PC-3 (cell line): ENCODE data around the gene ACER3. TPM values are rescaled to one million over a fixed set of nuclear protein-coding genes. Genes with fewer than 3 reads are reported as not detected.

Experiments
- ATAC-seq: fragments of 200-7000 bp; cut with Tn5 transposase; 2 replicates; pipeline ENCODE4 v1.9.1; 2020; ENCODE audit warnings: mild to moderate bottlenecking, moderate library complexity
- BruUV-seq: library from RNA; stranded (reverse); fragments of 400-500 nt; replicated peaks from 2 replicates; lab custom pipeline; 2021; lab: Mats Ljungman, UMichigan
- CTCF ChIA-PET: fragments of 300-600 bp; sonication (Branson Sonifier 250); formaldehyde crosslinking; loops from one replicate; lab custom pipeline; 2022; ENCODE audit warnings: antibody characterized with exemption; lab: Charles Lee
- POLR2A ChIA-PET: fragments of 300-600 bp; sonication (Branson Sonifier 250); formaldehyde crosslinking; loops from one replicate; lab custom pipeline; 2022; ENCODE audit warnings: antibody characterized with exemption; ENCODE audit not compliant: unreplicated experiment; lab: Charles Lee
- DNase-seq: peaks from one replicate; pipeline ENCODE4 v3.0.0-alpha.2; 2015
- H2AFZ ChIP-seq: fragments of 300-600 bp; sonication (generic); 2 replicates; pipeline ENCODE4 v1.6.0; 2016; ENCODE audit warnings: antibody characterized with exemption, low read length
- H3F3A ChIP-seq: fragments of 300-600 bp; sonication (generic); one replicate; pipeline ENCODE4 v1.6.0; 2017; ENCODE audit warnings: antibody characterized with exemption, low read length, control low read depth, mild to moderate bottlenecking; ENCODE audit not compliant: unreplicated experiment
- H3K27ac ChIP-seq: fragments of 300-600 bp; sonication (generic); 2 replicates; pipeline ENCODE4 v1.5.1; 2016; ENCODE audit warnings: mild to moderate bottlenecking, low read length
- H3K27me3 ChIP-seq: fragments of 300-600 bp; sonication (generic); 2 replicates; pipeline ENCODE4 v1.6.1; 2016; ENCODE audit warnings: low read length, mixed read lengths
- H3K36me3 ChIP-seq: fragments of 300-600 bp; sonication (generic); 2 replicates; pipeline ENCODE4 v1.6.1; 2016; ENCODE audit warnings: low read depth, mixed run types, low read length, mixed read lengths
- H3K4me1 ChIP-seq: fragments of 300-600 bp; sonication (generic); 2 replicates; pipeline ENCODE4 v1.5.1; 2016; ENCODE audit warnings: low read length; ENCODE audit not compliant: insufficient read depth
- H3K4me2 ChIP-seq: fragments of 300-600 bp; sonication (generic); 2 replicates; pipeline ENCODE4 v1.6.0; 2016; ENCODE audit warnings: low read length
- H3K4me3 ChIP-seq: fragments of 300-600 bp; sonication (generic); 2 replicates; pipeline ENCODE4 v1.5.1; 2016; ENCODE audit warnings: mild to moderate bottlenecking, low read length, mixed read lengths
- H3K79me2 ChIP-seq: fragments of 300-600 bp; sonication (generic); 2 replicates; pipeline ENCODE4 v1.6.1; 2017; ENCODE audit warnings: low read length, mixed read lengths
- H3K9ac ChIP-seq: fragments of 300-600 bp; sonication (generic); 2 replicates; pipeline ENCODE4 v1.6.0; 2016; ENCODE audit warnings: mild to moderate bottlenecking, low read length
- H3K9me2 ChIP-seq: fragments of 300-600 bp; sonication (generic); replicated peaks from 2 replicates; pipeline ENCODE4 v1.6.1; 2016; ENCODE audit warnings: mixed run types, low read length, mixed read lengths
- H3K9me3 ChIP-seq: fragments of 300-600 bp; sonication (generic); 2 replicates; pipeline ENCODE4 v1.6.1; 2016; ENCODE audit warnings: low read length, mixed read lengths
- H4K20me1 ChIP-seq: fragments of 300-600 bp; sonication (generic); 2 replicates; pipeline ENCODE4 v1.6.1; 2016; ENCODE audit warnings: low read length, mixed read lengths
- CTCF ChIP-seq: fragments of 300-600 bp; sonication (generic); conservative IDR thresholded peaks from 2 replicates; pipeline ENCODE4 v1.5.1; 2017; ENCODE audit warnings: antibody characterized with exemption, low read depth, mild to moderate bottlenecking, low read length
- EZH2 ChIP-seq: fragments of 300-600 bp; sonication (generic); IDR thresholded peaks from one replicate; pipeline ENCODE4 v1.6.1; 2017; ENCODE audit warnings: antibody characterized with exemption, mild to moderate bottlenecking, low read length; ENCODE audit not compliant: unreplicated experiment
- EZH2phosphoT487 ChIP-seq: fragments of 300-600 bp; sonication (generic); IDR thresholded peaks from 2 replicates; pipeline ENCODE4 v1.6.1; 2018; ENCODE audit warnings: mild to moderate bottlenecking, antibody characterized with exemption, low read length, borderline replicate concordance
- intact Hi-C: fragments of 100-400 bp; cut with micrococcal nuclease; formaldehyde crosslinking; loops from 2 replicates; pipeline ENCODE4 v1.9.0; 2023
- total RNA-seq: library from RNA; depleted of rRNA; stranded (reverse); fragments of >200 nt; gene quantifications from 2 replicates; pipeline ENCODE4 v1.2.3, GENCODE V29; 2014

ACER3 gene
- total RNA-seq, 1 experiment from 2014 or later: 17.3 TPM

DNA sequence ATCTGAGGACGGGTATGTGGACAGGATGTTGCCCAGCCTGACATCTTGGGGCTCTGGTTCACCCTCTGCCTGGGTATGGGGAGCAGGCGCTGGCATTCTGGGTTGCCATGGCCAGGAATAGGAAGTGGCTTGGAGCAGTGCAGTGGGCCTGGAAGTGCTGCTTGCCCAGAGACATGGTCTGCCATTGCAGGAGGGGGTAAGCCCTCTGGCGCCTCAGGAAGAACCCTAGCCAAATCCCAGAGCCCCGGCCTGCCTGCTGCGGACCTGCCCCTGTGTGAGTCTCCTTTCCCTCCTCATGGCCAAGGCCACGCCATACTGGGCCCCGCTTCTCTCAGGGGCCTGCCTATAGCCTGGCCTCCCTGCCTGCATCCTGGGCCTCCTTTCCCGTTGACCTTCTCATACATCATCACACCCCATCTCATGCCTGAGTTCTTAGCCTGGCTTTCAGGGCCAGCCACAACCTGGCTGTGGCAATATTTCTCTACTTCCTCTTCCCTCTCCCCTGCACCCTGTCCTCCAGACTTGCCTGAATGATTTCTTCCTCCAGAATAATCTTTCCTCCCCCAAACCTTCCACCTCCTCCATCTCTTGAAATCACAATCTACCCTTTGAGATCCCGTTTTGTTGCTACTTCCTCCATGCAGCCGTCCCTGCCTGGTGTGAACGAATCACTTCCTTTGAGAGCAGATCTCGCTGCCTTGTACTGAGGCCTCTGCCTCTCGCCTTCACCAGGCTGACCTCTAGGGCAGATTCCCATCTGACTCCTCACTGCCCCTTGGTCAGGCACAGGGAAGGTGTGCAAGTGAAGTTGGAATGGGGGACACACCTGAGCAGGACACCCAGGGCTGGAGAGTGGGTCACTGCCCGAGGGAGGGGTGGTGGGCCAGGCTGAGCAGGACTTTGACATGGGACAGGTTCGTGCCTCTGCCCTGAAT lies 211.2 kb downstream of the ACER3 start:
- BruUV-seq: no TSS peak
- POLR2A ChIA-PET: no interaction called here
- no peaks in the 10 kb centered on the region for H3K79me2 ChIP-seq

DNA sequence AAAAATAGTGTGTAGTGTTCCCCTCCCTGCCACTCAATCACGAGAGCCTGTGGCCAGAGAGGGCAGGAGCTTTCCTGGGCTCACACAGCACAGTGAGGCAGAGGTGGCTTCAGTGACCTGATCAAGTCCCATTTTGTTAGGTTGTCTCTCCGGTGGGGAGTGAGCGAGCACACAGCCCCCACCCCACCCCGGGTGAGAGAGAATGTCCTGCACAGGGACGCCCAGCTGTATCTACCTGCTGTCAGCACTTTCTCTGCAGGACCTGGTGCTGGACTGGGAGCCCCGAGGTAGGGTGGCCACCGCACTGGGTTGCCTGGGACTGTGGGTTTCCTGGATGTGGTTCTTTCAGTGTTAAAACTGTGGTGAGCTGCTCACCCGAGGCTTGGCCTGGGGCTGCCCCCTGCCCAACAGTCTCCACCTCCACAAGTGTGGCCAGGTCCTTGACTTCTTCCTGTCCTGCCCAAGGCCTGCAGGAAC lies 212.2 kb downstream of the ACER3 start:
- no peaks in the 10 kb centered on the region for H4K20me1 ChIP-seq
- no peak for TF ChIP-seq EZH2
- TF ChIP-seq CTCF: no peak
- no peak for TF ChIP-seq EZH2phosphoT487
- H3K79me2 ChIP-seq: no peaks in the 10 kb centered on the region
- H3K27me3 ChIP-seq: no peaks in the 10 kb centered on the region
- H3K9ac ChIP-seq: no peak overlapping the region
- H3K4me3 ChIP-seq: no peak overlapping the region
- peak overlapping the region; percentile 14 for H3K4me2 ChIP-seq
- ChIA-PET POLR2A (no interaction called here), CTCF (interaction anchor here (1.4 to 1.5 kb wide), 2 partner anchors 18 to 25 kb away, joined by 8 to 19 read pairs; no protein-coding TSS in a partner anchor)
- H3K9me2 ChIP-seq: no peaks in the 10 kb centered on the region
- ATAC-seq (no peak; the same call in 1 of the 2 replicates), DNase-seq (no peak)
- H3K4me1 ChIP-seq: peaks cover 29% of the 10 kb centered on the region
- no peaks in the 10 kb centered on the region for H3K9me3 ChIP-seq
- no peaks in the 10 kb centered on the region for H3F3A ChIP-seq
- no peaks in the 10 kb centered on the region for H3K36me3 ChIP-seq
- BruUV-seq: no TSS peak
- no peak overlapping the region for H2AFZ ChIP-seq
- peak overlapping the region; percentile 51 for H3K27ac ChIP-seq
- intact Hi-C loops: loop anchor here (1.0 kb wide), 1 partner anchor 26 kb away; no protein-coding TSS in a partner anchor

More for the DNA sequence above, 211.2 kb downstream of the ACER3 start:
- Histone ChIP-seq H3K9me3 (no peaks in the 10 kb centered on the region), H3K4me2 (no peak overlapping the region), H3F3A (no peaks in the 10 kb centered on the region), H3K9ac (no peak overlapping the region), H4K20me1 (no peaks in the 10 kb centered on the region), H3K27me3 (no peaks in the 10 kb centered on the region), H3K4me1 (peaks cover 36% of the 10 kb centered on the region), H3K36me3 (no peaks in the 10 kb centered on the region), H3K27ac (no peak overlapping the region), H3K4me3 (no peak overlapping the region), H2AFZ (no peak overlapping the region), H3K9me2 (no peaks in the 10 kb centered on the region)
- intact Hi-C loops: no loop called here
- no peak for DNase-seq
- CTCF ChIA-PET: no interaction called here
- no peak for ATAC-seq
- TF ChIP-seq CTCF (no peak), EZH2 (no peak), EZH2phosphoT487 (no peak)
